Measurements from ENCODE around the gene SORCS1.

The SORCS1 gene

DNA sequence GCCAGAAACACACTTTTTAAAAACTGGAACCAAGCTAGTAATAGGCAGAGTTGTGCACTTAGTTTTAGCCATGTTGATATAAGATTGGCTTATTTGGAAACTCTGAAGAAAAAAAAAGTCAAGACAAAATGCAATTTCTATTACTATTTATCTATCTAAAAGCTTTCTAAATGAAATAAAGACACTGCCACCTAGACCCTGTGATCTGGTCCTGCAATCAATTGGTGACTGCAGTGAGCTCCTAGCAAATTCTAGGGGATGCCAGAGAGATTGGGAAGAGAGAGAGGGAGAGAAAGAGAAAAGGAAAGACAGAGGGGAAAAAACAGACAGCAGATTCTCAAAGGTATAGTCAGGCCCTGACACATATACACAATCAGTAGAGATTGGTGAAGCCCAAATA lies 25.3 kb downstream of the SORCS1 start:
- Histone ChIP-seq H3K4me1 (ENCODE audit: low read length) (no peaks in the 10 kb centered on the region), H3K9me3 (replicated peaks; ENCODE audit: insufficient read depth, low read length) (no peaks in the 10 kb centered on the region), H3K27ac (ENCODE audit: low read length) (no peak overlapping the region), H2AFZ (ENCODE audit: low read length) (no peak overlapping the region), H3K79me2 (ENCODE audit: low read length) (no peaks in the 10 kb centered on the region), H3F3A (ENCODE audit: insufficient read depth, low read length) (no peaks in the 10 kb centered on the region), H3K9me2 (replicated peaks; ENCODE audit: insufficient read depth, low read length) (no peaks in the 10 kb centered on the region), H3K27me3 (replicated peaks; ENCODE audit: insufficient read depth, low read length) (no peaks in the 10 kb centered on the region), H3K9ac (ENCODE audit: low read length) (no peak overlapping the region), H4K20me1 (ENCODE audit: insufficient read depth, low read length) (no peaks in the 10 kb centered on the region), H3K4me2 (ENCODE audit: low read depth, low read length) (no peak overlapping the region), H3K36me3 (replicated peaks; ENCODE audit: insufficient read depth, low read length) (no peaks in the 10 kb centered on the region), H3K4me3 (ENCODE audit: low read length) (no peak overlapping the region)
- TF ChIP-seq EZH2phosphoT487 (IDR thresholded peaks at IDR 0.05; ENCODE audit: low read length) = no peak
- TF ChIP-seq, protein P1, sequence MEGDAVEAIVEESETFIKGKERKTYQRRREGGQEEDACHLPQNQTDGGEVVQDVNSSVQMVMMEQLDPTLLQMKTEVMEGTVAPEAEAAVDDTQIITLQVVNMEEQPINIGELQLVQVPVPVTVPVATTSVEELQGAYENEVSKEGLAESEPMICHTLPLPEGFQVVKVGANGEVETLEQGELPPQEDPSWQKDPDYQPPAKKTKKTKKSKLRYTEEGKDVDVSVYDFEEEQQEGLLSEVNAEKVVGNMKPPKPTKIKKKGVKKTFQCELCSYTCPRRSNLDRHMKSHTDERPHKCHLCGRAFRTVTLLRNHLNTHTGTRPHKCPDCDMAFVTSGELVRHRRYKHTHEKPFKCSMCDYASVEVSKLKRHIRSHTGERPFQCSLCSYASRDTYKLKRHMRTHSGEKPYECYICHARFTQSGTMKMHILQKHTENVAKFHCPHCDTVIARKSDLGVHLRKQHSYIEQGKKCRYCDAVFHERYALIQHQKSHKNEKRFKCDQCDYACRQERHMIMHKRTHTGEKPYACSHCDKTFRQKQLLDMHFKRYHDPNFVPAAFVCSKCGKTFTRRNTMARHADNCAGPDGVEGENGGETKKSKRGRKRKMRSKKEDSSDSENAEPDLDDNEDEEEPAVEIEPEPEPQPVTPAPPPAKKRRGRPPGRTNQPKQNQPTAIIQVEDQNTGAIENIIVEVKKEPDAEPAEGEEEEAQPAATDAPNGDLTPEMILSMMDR (IDR thresholded peaks at IDR 0.05; ENCODE audit: low read length) = no peak
- no peak for TF ChIP-seq EZH2 (optimal IDR thresholded peaks at IDR 0.05; ENCODE audit: low read depth, low read length)
- DNase-seq = no peak

DNA sequence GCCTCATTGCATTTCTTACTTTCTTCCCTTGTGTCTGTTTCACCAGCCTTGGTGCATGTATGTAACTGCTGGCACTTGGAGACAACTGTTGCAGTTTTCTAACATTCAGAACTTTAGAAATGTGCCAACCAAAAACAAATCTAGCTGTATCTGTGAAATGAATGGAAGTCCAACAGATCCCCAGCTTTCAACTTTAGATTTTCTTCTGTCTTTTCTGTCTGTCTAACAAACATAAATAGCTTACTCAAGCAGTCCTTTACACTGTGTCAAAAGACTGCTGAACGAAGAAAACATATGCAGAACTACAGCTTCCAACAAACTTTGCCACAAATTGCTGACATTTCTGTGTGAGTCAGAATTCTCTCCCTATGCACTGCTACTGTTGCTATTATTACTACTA lies 30.9 kb downstream of the SORCS1 start:
- Histone ChIP-seq H2AFZ (ENCODE audit: low read length) (no peak overlapping the region), H3K9ac (ENCODE audit: low read length) (no peak overlapping the region), H3K27me3 (replicated peaks; ENCODE audit: insufficient read depth, low read length) (no peaks in the 10 kb centered on the region), H3K79me2 (ENCODE audit: low read length) (no peaks in the 10 kb centered on the region), H3K27ac (ENCODE audit: low read length) (no peak overlapping the region), H4K20me1 (ENCODE audit: insufficient read depth, low read length) (no peaks in the 10 kb centered on the region), H3K36me3 (replicated peaks; ENCODE audit: insufficient read depth, low read length) (no peaks in the 10 kb centered on the region), H3F3A (ENCODE audit: insufficient read depth, low read length) (no peaks in the 10 kb centered on the region), H3K9me3 (replicated peaks; ENCODE audit: insufficient read depth, low read length) (no peaks in the 10 kb centered on the region), H3K4me3 (ENCODE audit: low read length) (no peak overlapping the region), H3K9me2 (replicated peaks; ENCODE audit: insufficient read depth, low read length) (no peaks in the 10 kb centered on the region), H3K4me1 (ENCODE audit: low read length) (no peaks in the 10 kb centered on the region), H3K4me2 (ENCODE audit: low read depth, low read length) (no peak overlapping the region)
- TF ChIP-seq, protein P1 (IDR thresholded peaks at IDR 0.05; ENCODE audit: low read length) = no peak
- TF ChIP-seq EZH2phosphoT487 (IDR thresholded peaks at IDR 0.05; ENCODE audit: low read length) = no peak
- no peak for TF ChIP-seq EZH2 (optimal IDR thresholded peaks at IDR 0.05; ENCODE audit: low read depth, low read length)
- DNase-seq = no peak

- Histone ChIP-seq H3K36me3 (replicated peaks; ENCODE audit: insufficient read depth, low read length) (no peaks in the 10 kb centered on the region), H2AFZ (ENCODE audit: low read length) (no peak overlapping the region), H4K20me1 (ENCODE audit: insufficient read depth, low read length) (no peaks in the 10 kb centered on the region), H3K79me2 (ENCODE audit: low read length) (no peaks in the 10 kb centered on the region), H3K9ac (ENCODE audit: low read length) (no peak overlapping the region), H3K9me3 (replicated peaks; ENCODE audit: insufficient read depth, low read length) (no peaks in the 10 kb centered on the region), H3K27me3 (replicated peaks; ENCODE audit: insufficient read depth, low read length) (no peaks in the 10 kb centered on the region), H3K27ac (ENCODE audit: low read length) (no peak overlapping the region), H3K9me2 (replicated peaks; ENCODE audit: insufficient read depth, low read length) (no peaks in the 10 kb centered on the region), H3K4me1 (ENCODE audit: low read length) (no peaks in the 10 kb centered on the region), H3K4me3 (ENCODE audit: low read length) (no peak overlapping the region), H3F3A (ENCODE audit: insufficient read depth, low read length) (no peaks in the 10 kb centered on the region), H3K4me2 (ENCODE audit: low read depth, low read length) (no peak overlapping the region)
- no peak for DNase-seq
- no peak for TF ChIP-seq EZH2phosphoT487 (IDR thresholded peaks at IDR 0.05; ENCODE audit: low read length)
- TF ChIP-seq EZH2 (optimal IDR thresholded peaks at IDR 0.05; ENCODE audit: low read depth, low read length) = no peak
- TF ChIP-seq, protein P1 (IDR thresholded peaks at IDR 0.05; ENCODE audit: low read length) = no peak
Observed at GRCh38 chr10:107129000-107129399, 35.5 kb downstream of the SORCS1 start.
